Neuron (in vitro differentiated cells): ENCODE measurements around the gene PHKA2.
"Not testable (repeated sequence)": the region's sequence is repeated elsewhere in the genome, so short reads cannot be mapped to it uniquely, and the experiment has no call there.

Experiments used
- H2AFZ ChIP-seq: one replicate; pipeline ENCODE4 v1.6.1; 2013; ENCODE audit warnings: low read depth, mild to moderate bottlenecking, inconsistent platforms, low read length, moderate library complexity
- H3K27me3 ChIP-seq: one replicate; pipeline ENCODE4 v1.6.1; 2013; ENCODE audit warnings: low read length; ENCODE audit not compliant: insufficient read depth
- H3K36me3 ChIP-seq: one replicate; pipeline ENCODE4 v1.6.1; 2013; ENCODE audit warnings: low read length; ENCODE audit not compliant: insufficient read depth
- H3K4me1 ChIP-seq: one replicate; pipeline ENCODE4 v1.6.1; 2013; ENCODE audit warnings: low read length; ENCODE audit not compliant: insufficient read depth
- H3K4me3 ChIP-seq: 2 replicates; pipeline ENCODE4 v1.5.1; 2013; ENCODE audit warnings: mild to moderate bottlenecking, low read length, moderate library complexity
- H3K9me3 ChIP-seq: one replicate; pipeline ENCODE4 v1.6.1; 2013; ENCODE audit warnings: low read length

The PHKA2 gene

DNA sequence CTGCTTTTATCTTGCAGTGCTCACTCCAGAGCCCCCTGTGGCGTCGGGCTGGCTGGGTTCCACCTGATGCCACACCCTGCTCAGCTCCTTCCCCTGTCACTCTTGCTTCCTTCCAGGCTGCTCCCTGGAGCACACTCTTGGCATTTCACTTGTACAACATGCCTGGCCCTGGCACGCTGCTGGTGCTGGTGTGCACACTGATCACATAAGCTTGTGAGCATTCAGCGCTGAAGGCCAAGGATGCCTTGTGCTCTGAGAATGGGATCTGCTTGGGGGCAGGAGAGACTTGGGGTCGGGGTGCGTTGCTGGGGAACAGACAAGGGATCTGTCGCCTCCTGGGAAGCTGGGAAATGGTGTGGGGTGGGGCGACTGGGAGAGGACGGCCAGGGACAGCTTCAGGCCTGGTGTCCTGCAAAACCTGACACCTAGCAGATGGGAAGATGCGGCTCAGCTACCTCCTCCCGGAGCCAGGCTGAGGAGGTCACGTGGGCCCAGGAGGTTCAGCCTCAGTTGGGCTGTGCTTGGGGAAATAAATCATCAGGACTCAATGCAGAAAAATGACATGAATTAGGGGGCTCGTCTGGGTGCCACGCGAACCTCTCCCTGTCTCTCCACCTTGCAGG is 108.5 kb downstream of the PHKA2 start:
- Histone ChIP-seq H2AFZ (no peak overlapping the region), H3K4me3 (no peak overlapping the region), H3K9me3 (no peaks in the 10 kb centered on the region), H3K4me1 (no peaks in the 10 kb centered on the region), H3K36me3 (no peaks in the 10 kb centered on the region), H3K27me3 (peaks cover 4% of the 10 kb centered on the region)

DNA sequence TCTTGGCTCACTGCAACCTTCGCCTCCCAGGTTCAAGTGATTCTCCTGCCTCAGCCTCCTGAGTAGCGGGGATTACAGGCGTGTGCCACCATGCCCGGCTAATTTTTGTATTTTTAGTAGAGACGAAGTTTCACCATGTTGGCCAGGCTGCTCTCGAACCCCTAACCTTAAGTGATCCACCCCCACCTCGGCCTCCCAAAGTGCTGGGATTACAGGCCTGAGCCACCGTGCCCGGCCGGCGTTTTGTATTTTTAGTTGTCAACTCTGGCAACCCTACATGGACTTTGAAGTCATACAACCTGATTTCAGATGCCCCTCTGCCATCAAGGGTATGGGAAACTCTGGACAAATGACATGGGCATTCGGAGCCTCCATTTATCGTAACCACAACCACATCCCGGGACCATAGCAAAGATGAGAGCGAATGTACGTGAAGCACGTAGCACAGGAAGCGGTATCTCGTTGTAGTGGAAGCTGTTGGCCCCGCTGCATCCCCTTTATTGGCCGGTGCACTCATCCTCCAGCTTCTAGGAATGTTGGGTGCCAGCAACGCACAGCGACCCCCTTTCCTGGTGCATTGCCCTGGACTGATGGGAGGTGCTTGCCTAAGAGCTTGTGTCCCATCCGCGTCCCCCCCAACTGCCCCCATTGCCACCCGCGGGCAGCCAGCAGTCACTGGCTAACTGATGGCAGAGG is 109.2 kb downstream of the PHKA2 start:
- Histone ChIP-seq H2AFZ (no peak overlapping the region), H3K27me3 (peaks cover 4% of the 10 kb centered on the region), H3K36me3 (no peaks in the 10 kb centered on the region), H3K4me3 (no peak overlapping the region), H3K4me1 (no peaks in the 10 kb centered on the region), H3K9me3 (no peaks in the 10 kb centered on the region)

GRCh38 chrX:18873836-18874235 is 110.1 kb downstream of the PHKA2 start:
- H3K36me3 ChIP-seq, result no peaks in the 10 kb centered on the region
- peaks cover 4% of the 10 kb centered on the region for H3K27me3 ChIP-seq
- no peak overlapping the region for H3K4me3 ChIP-seq
- no peak overlapping the region for H2AFZ ChIP-seq
- no peaks in the 10 kb centered on the region for H3K9me3 ChIP-seq
- no peaks in the 10 kb centered on the region for H3K4me1 ChIP-seq

GRCh38 chrX:18873189-18873791 is 110.6 kb downstream of the PHKA2 start:
- no peaks in the 10 kb centered on the region for H3K4me1 ChIP-seq
- no peaks in the 10 kb centered on the region for H3K9me3 ChIP-seq
- no peak overlapping the region for H3K4me3 ChIP-seq
- peaks cover 4% of the 10 kb centered on the region for H3K27me3 ChIP-seq
- no peaks in the 10 kb centered on the region for H3K36me3 ChIP-seq
- no peak overlapping the region for H2AFZ ChIP-seq

- Histone ChIP-seq H3K4me1 (no peaks in the 10 kb centered on the region), H3K36me3 (no peaks in the 10 kb centered on the region), H3K4me3 (no peak overlapping the region), H2AFZ (no peak overlapping the region), H3K9me3 (no peaks in the 10 kb centered on the region), H3K27me3 (peaks cover 4% of the 10 kb centered on the region)
Measured at GRCh38 chrX:18872621-18873020, 111.3 kb downstream of the PHKA2 start.

DNA sequence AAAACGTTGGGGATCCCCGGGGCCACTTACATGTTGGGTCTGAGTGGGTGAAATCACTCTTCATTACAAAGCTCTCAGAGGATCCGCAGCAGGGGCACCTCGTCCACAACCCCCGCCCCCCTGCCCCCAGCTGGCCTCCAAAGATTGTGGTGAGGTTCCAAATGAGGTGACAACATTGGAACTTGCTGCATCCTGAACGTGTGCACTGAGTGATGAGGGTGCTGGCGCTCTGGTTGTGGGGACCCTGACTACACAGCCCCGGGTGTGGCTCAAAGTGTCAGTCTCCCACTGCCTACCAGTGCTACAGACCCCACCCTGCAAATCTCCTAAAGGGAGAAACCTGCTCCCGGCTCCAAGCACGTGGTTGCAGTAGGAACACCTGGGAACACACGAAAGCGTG is 111.9 kb downstream of the PHKA2 start:
- no peak overlapping the region for H2AFZ ChIP-seq
- H3K4me3 ChIP-seq, result no peak overlapping the region
- H3K36me3 ChIP-seq, result no peaks in the 10 kb centered on the region
- H3K27me3 ChIP-seq, result peaks cover 4% of the 10 kb centered on the region
- no peaks in the 10 kb centered on the region for H3K4me1 ChIP-seq
- no peaks in the 10 kb centered on the region for H3K9me3 ChIP-seq

- no peak overlapping the region for H2AFZ ChIP-seq
- H3K9me3 ChIP-seq, result no peaks in the 10 kb centered on the region
- H3K4me1 ChIP-seq, result no peaks in the 10 kb centered on the region
- H3K27me3 ChIP-seq, result peaks cover 4% of the 10 kb centered on the region
- H3K4me3 ChIP-seq, result no peak overlapping the region
- H3K36me3 ChIP-seq, result no peaks in the 10 kb centered on the region
Measured at GRCh38 chrX:18871161-18871890, 112.6 kb downstream of the PHKA2 start.

- Histone ChIP-seq H3K27me3 (no peaks in the 10 kb centered on the region), H3K4me3 (no peak overlapping the region), H3K9me3 (no peaks in the 10 kb centered on the region), H3K4me1 (no peaks in the 10 kb centered on the region), H3K36me3 (no peaks in the 10 kb centered on the region), H2AFZ (no peak overlapping the region)
Measured at GRCh38 chrX:18864390-18864920, 119.5 kb downstream of the PHKA2 start.

DNA sequence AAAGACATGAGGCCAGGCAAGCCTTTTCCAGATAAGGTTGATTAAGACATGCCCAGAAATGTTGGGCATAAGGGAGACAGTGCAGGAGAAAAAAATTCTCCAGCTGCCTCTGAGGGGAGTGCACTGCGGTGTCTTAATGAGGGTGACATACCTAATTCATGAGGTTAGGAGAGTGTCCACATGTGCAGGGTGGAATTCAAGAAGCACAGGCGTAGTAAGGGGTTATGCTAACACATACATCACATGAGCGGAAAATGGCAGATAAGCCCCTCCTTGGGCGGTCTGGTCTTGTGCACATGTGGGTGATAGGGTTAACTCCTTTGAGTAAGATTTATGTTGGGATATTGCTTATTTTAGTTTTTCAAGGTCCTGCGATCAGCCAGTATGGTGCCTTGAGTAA is 122.4 kb downstream of the PHKA2 start:
- Histone ChIP-seq H3K4me1 (no peaks in the 10 kb centered on the region), H3K4me3 (no peak overlapping the region), H3K36me3 (no peaks in the 10 kb centered on the region), H3K27me3 (no peaks in the 10 kb centered on the region), H2AFZ (no peak overlapping the region), H3K9me3 (no peaks in the 10 kb centered on the region)

DNA sequence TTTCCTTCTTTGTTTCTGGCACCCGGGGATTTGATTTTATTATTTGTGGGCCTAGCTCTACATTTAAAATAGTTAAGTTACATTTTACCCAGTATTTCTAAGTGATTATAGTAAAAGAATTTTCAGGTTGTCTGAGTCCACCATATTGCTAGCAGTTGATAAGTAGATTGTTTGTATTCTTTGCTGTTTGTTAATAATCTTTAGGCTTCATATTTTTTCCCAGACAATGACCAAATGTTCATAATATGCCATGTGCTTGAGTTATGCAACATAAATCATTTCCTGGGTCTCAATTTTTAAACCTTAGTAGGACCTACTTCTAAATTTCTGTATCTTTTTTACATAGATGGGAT is 127.3 kb downstream of the PHKA2 start:
- H3K9me3 ChIP-seq, result no peaks in the 10 kb centered on the region
- H3K27me3 ChIP-seq, result no peaks in the 10 kb centered on the region
- H3K4me1 ChIP-seq, result no peaks in the 10 kb centered on the region
- no peak overlapping the region for H2AFZ ChIP-seq
- H3K36me3 ChIP-seq, result no peaks in the 10 kb centered on the region
- H3K4me3 ChIP-seq, result no peak overlapping the region

DNA sequence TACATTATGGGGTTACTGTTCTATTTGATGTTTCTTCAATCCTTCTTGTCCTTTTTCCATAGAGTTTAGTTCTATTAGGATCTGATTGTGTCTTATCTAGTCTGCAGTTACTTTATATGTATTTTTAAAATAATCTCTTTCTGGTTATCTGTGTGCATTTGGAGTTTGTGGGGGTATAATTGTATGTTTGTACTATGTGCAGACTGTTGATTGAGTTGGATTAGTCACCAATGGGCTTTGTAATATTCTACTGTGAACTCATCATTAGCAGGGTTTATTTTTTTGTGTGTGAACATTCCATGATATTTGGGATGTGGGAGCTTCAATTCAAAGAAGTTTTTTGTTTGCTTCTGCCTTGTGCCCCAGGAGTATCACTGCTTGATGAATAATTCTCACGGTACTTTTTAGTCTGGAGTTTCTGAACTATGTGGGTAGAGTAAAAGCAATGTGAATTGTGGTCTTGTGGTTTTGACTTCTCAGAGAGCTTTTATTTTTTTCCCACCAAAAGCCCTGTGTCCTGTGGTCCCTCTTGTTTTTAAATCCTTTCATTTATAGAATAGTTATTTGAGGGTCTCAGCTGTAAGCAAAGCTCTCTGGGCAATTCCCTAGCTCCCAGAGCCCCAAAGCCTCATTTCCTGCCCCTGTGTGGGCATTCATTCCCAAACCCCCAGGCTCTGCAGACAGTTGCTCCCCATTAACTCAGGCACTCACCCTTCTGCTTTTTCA is 127.8 kb downstream of the PHKA2 start:
- no peaks in the 10 kb centered on the region for H3K36me3 ChIP-seq
- H3K9me3 ChIP-seq, result no peaks in the 10 kb centered on the region
- H3K27me3 ChIP-seq, result no peaks in the 10 kb centered on the region
- no peak overlapping the region for H2AFZ ChIP-seq
- H3K4me1 ChIP-seq, result no peaks in the 10 kb centered on the region
- H3K4me3 ChIP-seq, result no peak overlapping the region

- H3K4me1 ChIP-seq, H3K36me3 ChIP-seq, H2AFZ ChIP-seq, H3K9me3 ChIP-seq, H3K27me3 ChIP-seq, H3K4me3 ChIP-seq: not testable (repeated sequence)
Measured at GRCh38 chrX:18847901-18848300, 136.0 kb downstream of the PHKA2 start.
